ENCODE measurements around the gene CUL7. TPM values are rescaled to one million over a fixed set of nuclear protein-coding genes. Genes with fewer than 3 reads are reported as not detected.

CUL7 gene
- total RNA-seq, 4 donors from 2014 or later = 6.4 to 65.1 (median 18.9) TPM

DNA sequence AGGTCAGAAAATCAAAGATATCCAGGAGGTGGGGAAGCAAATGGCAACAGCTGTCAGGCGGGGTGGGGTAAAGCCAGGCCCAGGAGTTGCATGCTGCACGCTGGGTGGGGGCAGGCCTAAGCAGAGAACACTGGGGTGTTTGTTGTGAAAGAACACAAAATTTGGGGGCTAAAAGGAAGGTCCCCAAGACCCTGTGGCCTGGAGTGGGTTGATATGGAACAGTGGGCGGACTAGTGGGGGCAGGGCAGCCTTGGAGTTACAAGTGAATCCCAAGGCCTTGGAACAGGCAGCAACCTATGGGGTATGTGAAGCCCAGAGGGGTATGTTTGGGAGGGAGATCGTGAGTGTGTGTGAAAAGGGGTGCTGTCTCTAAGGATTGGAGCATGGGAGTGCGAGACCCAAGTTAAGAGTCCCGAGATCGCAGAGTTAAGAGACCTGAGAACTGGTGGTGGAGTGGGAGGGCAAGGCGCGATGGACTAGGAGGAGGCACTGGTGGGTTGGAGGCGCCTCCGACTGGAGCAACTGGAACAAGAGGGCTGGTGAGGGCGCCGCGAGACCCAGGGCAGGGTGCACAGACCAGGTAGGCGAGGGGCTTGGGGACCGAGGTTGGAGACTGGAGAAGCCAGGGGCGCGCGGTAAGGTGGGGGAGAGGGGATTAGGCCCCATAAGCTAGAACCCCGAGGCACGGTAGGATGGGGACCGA is 658 bp downstream of the CUL7 start:
- Histone ChIP-seq H3K4me3 (peak overlapping the region; percentile 72 to 79), H3K9me3 (no peaks in the 10 kb centered on the region), H3K4me1 (peaks cover 0 to 6% of the 10 kb centered on the region in 2 donors), H3K36me3 (no peaks in the 10 kb centered on the region), H3K27me3 (no peaks in the 10 kb centered on the region), H3K27ac (peak overlapping the region; percentile 92 to 97)
- TF ChIP-seq POLR2A (IDR thresholded peaks at IDR 0.05) = no peak
- TF ChIP-seq, protein P1, sequence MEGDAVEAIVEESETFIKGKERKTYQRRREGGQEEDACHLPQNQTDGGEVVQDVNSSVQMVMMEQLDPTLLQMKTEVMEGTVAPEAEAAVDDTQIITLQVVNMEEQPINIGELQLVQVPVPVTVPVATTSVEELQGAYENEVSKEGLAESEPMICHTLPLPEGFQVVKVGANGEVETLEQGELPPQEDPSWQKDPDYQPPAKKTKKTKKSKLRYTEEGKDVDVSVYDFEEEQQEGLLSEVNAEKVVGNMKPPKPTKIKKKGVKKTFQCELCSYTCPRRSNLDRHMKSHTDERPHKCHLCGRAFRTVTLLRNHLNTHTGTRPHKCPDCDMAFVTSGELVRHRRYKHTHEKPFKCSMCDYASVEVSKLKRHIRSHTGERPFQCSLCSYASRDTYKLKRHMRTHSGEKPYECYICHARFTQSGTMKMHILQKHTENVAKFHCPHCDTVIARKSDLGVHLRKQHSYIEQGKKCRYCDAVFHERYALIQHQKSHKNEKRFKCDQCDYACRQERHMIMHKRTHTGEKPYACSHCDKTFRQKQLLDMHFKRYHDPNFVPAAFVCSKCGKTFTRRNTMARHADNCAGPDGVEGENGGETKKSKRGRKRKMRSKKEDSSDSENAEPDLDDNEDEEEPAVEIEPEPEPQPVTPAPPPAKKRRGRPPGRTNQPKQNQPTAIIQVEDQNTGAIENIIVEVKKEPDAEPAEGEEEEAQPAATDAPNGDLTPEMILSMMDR (IDR thresholded peaks at IDR 0.05) = no peak
- intact Hi-C loops (cut with DNase I; ENCODE audit: low total_unique reads) = no loop called here
- peak in 1 of 2 donors; percentile 27 for DNase-seq

DNA sequence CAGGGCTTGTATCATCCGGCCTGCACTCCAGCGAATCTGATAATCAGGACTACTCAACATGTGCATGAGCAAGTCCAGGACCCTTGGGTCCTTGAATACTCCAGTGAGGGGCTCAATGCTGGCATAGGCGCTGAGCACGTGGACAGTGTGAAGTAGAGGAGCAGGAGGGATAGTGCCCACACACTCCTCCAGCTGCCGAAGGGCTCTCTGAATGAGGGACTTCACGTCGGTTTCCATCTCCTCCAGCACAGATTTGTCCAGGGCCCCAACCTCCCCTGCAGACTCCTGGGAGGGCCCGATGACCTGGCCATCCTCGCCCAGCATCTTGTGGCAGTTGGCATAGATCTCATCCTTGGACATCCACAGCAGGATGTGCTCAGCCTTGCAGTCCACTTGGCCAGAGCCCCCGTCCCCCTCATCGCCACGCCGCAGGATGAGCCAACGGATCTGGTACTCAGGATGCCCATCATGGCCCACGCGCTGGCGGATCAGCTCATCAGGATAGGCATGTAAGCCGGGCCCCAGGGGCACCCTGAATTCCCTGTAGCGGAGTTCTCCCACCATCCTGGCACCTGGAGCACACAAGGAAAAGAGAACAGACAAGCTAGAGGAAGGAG is 1.3 kb downstream of the CUL7 start:
- Histone ChIP-seq H3K9me3 (no peaks in the 10 kb centered on the region), H3K27ac (peak overlapping the region; percentile 92 to 97), H3K4me1 (peaks cover 0 to 4% of the 10 kb centered on the region in 2 donors), H3K4me3 (no peak overlapping the region), H3K27me3 (no peaks in the 10 kb centered on the region), H3K36me3 (no peaks in the 10 kb centered on the region)
- intact Hi-C loops (cut with DNase I; ENCODE audit: low total_unique reads) = no loop called here
- TF ChIP-seq, protein P1 (IDR thresholded peaks at IDR 0.05) = no peak
- peak in 1 of 2 donors; percentile 34 for DNase-seq

DNA sequence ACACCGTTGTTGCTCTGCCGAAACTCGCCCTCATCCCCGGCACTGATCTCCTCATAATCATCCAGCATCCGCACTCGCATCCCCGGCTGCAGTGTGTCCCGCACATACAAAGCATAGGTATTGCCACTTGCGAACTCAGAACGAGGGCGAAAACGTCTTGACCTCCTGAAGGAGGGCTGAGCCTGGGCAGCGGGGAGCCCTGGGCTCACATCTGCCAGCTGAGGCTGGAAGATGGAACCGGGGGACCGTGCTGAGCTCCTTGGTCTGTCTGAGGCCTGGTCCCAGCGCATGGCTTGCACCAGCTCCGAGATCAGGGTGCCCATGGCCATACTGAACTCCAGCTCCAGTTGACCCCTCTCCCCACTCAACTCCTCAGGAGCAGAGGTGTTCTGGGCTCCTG is 2.7 kb downstream of the CUL7 start:
- H3K27ac ChIP-seq = no peak overlapping the region
- H3K36me3 ChIP-seq = no peaks in the 10 kb centered on the region
- no peaks in the 10 kb centered on the region for H3K27me3 ChIP-seq
- no peak overlapping the region for H3K4me3 ChIP-seq
- peaks cover 0 to 4% of the 10 kb centered on the region in 2 donors for H3K4me1 ChIP-seq
- intact Hi-C loops (cut with DNase I; ENCODE audit: low total_unique reads) = no loop called here
- no peaks in the 10 kb centered on the region for H3K9me3 ChIP-seq
- DNase-seq = no peak
- TF ChIP-seq POLR2A (IDR thresholded peaks at IDR 0.05) = no peak
- TF ChIP-seq, protein P1 (IDR thresholded peaks at IDR 0.05) = no peak

DNA sequence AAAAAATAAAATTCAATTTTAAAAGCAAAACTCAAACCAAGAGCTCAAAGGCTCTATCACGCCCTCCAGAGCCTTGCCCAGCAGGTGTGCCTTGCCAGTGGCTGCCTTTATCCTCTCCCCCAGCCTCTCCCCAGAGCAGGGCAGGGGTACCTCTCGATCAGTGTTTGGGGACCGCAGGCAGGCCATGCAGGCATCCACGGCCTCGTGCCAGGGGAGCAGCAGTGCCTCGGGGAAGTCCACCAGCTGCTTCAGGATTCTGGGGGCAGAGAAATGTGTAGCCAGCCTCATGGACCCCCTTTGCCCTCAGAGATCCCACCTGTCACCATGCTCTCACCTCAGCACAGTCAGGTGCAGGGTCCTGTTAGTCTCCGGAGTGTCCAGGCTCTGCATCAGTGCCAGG is 5.7 kb downstream of the CUL7 start:
- Histone ChIP-seq H3K4me1 (no peaks in the 10 kb centered on the region), H3K27me3 (no peaks in the 10 kb centered on the region), H3K27ac (no peak overlapping the region), H3K36me3 (no peaks in the 10 kb centered on the region), H3K9me3 (no peaks in the 10 kb centered on the region), H3K4me3 (no peak overlapping the region)
- TF ChIP-seq POLR2A (IDR thresholded peaks at IDR 0.05) = no peak
- TF ChIP-seq, protein P1 (IDR thresholded peaks at IDR 0.05) = no peak
- intact Hi-C loops (cut with DNase I; ENCODE audit: low total_unique reads) = no loop called here
- DNase-seq = no peak

DNA sequence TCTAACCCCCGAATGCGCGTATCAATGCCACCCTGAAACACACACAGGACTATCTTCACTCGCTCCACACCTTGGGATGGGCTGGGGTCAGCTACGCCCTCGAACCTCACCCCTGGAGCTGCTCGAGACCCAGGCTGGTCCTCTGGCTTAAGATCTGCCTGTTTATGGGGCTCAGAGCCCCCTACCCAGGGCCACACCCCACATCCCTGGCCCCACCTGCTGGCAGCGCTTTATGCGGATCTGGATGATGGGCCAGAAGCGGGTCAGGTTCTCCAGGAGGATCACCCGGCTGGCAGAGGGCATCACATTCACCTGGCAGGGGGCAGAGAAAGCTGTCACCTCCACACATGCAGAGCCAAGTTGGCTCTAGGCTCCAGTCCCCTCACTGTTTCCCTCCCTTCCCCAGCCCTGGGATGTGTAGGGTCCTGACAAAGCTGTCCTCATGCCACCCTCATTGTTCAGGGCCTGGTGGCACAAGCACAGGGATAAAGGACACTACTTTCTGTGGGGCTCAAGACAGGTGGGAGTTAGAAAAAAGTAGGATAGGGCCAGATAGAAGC is 8.2 kb downstream of the CUL7 start:
- H3K36me3 ChIP-seq = no peaks in the 10 kb centered on the region
- H3K27me3 ChIP-seq = no peaks in the 10 kb centered on the region
- H3K4me1 ChIP-seq = no peaks in the 10 kb centered on the region
- TF ChIP-seq, protein P1 (IDR thresholded peaks at IDR 0.05) = no peak
- no peak for TF ChIP-seq POLR2A (IDR thresholded peaks at IDR 0.05)
- H3K9me3 ChIP-seq = no peaks in the 10 kb centered on the region
- intact Hi-C loops (cut with DNase I; ENCODE audit: low total_unique reads) = no loop called here
- DNase-seq = no peak
- no peak overlapping the region for H3K4me3 ChIP-seq
- no peak overlapping the region for H3K27ac ChIP-seq
